Activated CD8-positive, alpha-beta T cell treated with anti-CD3 and anti-CD28 coated beads, Interleukin-2, amount 10 ng/mL, durations not matched to agents 7 days and 5 days (primary cell): ENCODE data around the gene VAMP1. TPM values are rescaled to one million over a fixed set of nuclear protein-coding genes. Genes with fewer than 3 reads are reported as not detected.

Source experiments
- ATAC-seq: fragments of 150-1000 bp; cut with Tn5 transposase; one replicate; pipeline ENCODE4 v1.10.0; 2021; ENCODE audit warnings: moderate library complexity
- CTCF ChIA-PET: fragments of 350-600 bp; sonication (Branson Sonifier 250); formaldehyde crosslinking; loops from one replicate; lab custom pipeline; 2021; ENCODE audit warnings: antibody characterized with exemption; lab: Charles Lee
- POLR2A ChIA-PET: fragments of 350-600 bp; sonication (Branson Sonifier 250); formaldehyde crosslinking; loops from one replicate; lab custom pipeline; 2021; ENCODE audit warnings: antibody characterized with exemption; lab: Charles Lee
- DNase-seq: peaks from one replicate; pipeline ENCODE4 v3.0.0-alpha.2; 2020
- H3K27ac Mint-ChIP-seq: one replicate; pipeline ENCODE4 v1.8.0; 2021; ENCODE audit warnings: mild to moderate bottlenecking, mixed read lengths
- H3K27me3 Mint-ChIP-seq: one replicate; pipeline ENCODE4 v1.8.0; 2021; ENCODE audit warnings: low read depth, mixed read lengths
- H3K36me3 Mint-ChIP-seq: one replicate; pipeline ENCODE4 v1.8.0; 2021; ENCODE audit warnings: low read depth, mixed read lengths
- H3K4me1 Mint-ChIP-seq: one replicate; pipeline ENCODE4 v1.8.0; 2021; ENCODE audit warnings: low read depth, mixed read lengths
- H3K4me3 Mint-ChIP-seq: one replicate; pipeline ENCODE4 v1.8.0; 2021; ENCODE audit warnings: mild to moderate bottlenecking, mixed read lengths
- H3K9me3 Mint-ChIP-seq: one replicate; pipeline ENCODE4 v1.8.0; 2022; ENCODE audit warnings: mixed read lengths; ENCODE audit not compliant: insufficient read depth
- total RNA-seq, 2 experiments: library from RNA; stranded (reverse); gene quantifications; one replicate each; pipeline ENCODE4 v1.2.3, GENCODE V29; 2021

VAMP1 gene
- total RNA-seq, 2 experiments from 2014 or later: 46.6 to 48.9 TPM

- H3K27me3 Mint-ChIP-seq: no peaks in the 10 kb centered on the region
- DNase-seq (peak; percentile 62), ATAC-seq (peak; percentile 36)
- peaks cover 93% of the 10 kb centered on the region for H3K4me1 Mint-ChIP-seq
- no peaks in the 10 kb centered on the region for H3K9me3 Mint-ChIP-seq
- CTCF ChIA-PET: interaction anchor here (0.6 to 10.9 kb wide), 12 partner anchors 9 to 183 kb away, joined by 3 to 288 read pairs (median 10); partner anchors contain the start of genes CD27, TAPBPL and VAMP1
- H3K27ac Mint-ChIP-seq: peak overlapping the region; percentile 99
- peak overlapping the region; percentile 71 for H3K4me3 Mint-ChIP-seq
- H3K36me3 Mint-ChIP-seq: peaks cover 92% of the 10 kb centered on the region
- POLR2A ChIA-PET: interaction anchor here (0.7 to 8.0 kb wide), 14 partner anchors 8 to 126 kb away, joined by 3 to 103 read pairs (median 20); partner anchors contain the start of genes CD27, GAPDH, MRPL51 and TAPBPL
Observed at GRCh38 chr12:6462234-6462995, 8.1 kb downstream of the VAMP1 start.

- CTCF ChIA-PET: interaction anchor here (0.6 to 10.9 kb wide), 13 partner anchors 9 to 183 kb away, joined by 3 to 288 read pairs (median 4); partner anchors contain the start of genes CD27, MRPL51, TAPBPL and VAMP1
- Mint-ChIP-seq H3K27ac (peak overlapping the region; percentile 99), H3K9me3 (no peaks in the 10 kb centered on the region), H3K4me3 (peak overlapping the region; percentile 71), H3K4me1 (peaks cover 92% of the 10 kb centered on the region), H3K27me3 (no peaks in the 10 kb centered on the region), H3K36me3 (peaks cover 91% of the 10 kb centered on the region)
- ATAC-seq (peak; percentile 79), DNase-seq (peak; percentile 95)
- POLR2A ChIA-PET: interaction anchor here (0.9 to 8.0 kb wide), 15 partner anchors 9 to 125 kb away, joined by 3 to 103 read pairs (median 19); partner anchors contain the start of genes CD27, GAPDH, MRPL51 and TAPBPL
Observed at GRCh38 chr12:6461401-6462233, 8.9 kb downstream of the VAMP1 start.

GRCh38 chr12:6460751-6461371, 9.6 kb downstream of the VAMP1 start:
- Mint-ChIP-seq H3K27ac (peak overlapping the region; percentile 99), H3K9me3 (no peaks in the 10 kb centered on the region), H3K4me1 (peaks cover 87% of the 10 kb centered on the region), H3K27me3 (no peaks in the 10 kb centered on the region), H3K36me3 (peaks cover 91% of the 10 kb centered on the region), H3K4me3 (peak overlapping the region; percentile 71)
- DNase-seq: peak; percentile 52
- POLR2A ChIA-PET: interaction anchor here (0.8 to 8.0 kb wide), 13 partner anchors 9 to 124 kb away, joined by 3 to 103 read pairs (median 20); partner anchors contain the start of genes CD27, GAPDH, MRPL51 and TAPBPL
- peak; percentile 35 for ATAC-seq
- CTCF ChIA-PET: interaction anchor here (1.0 to 10.9 kb wide), 10 partner anchors 9 to 182 kb away, joined by 3 to 288 read pairs (median 5); partner anchors contain the start of genes CD27, TAPBPL and VAMP1

GRCh38 chr12:6459004-6459337, 11.5 kb downstream of the VAMP1 start:
- Mint-ChIP-seq H3K27me3 (no peaks in the 10 kb centered on the region), H3K4me1 (peaks cover 87% of the 10 kb centered on the region), H3K9me3 (no peaks in the 10 kb centered on the region), H3K36me3 (peaks cover 91% of the 10 kb centered on the region), H3K4me3 (peak overlapping the region; percentile 1), H3K27ac (peak overlapping the region; percentile 69)
- CTCF ChIA-PET: interaction anchor here (1.0 to 10.9 kb wide), 4 partner anchors 14 to 136 kb away, joined by 3 to 288 read pairs (median 29); partner anchors contain the start of gene CD27
- ATAC-seq (no peak), DNase-seq (no peak)
- POLR2A ChIA-PET: interaction anchor here (0.7 to 8.0 kb wide), 6 partner anchors 9 to 76 kb away, joined by 3 to 91 read pairs (median 19); partner anchors contain the start of genes CD27, GAPDH and VAMP1

- no peaks in the 10 kb centered on the region for H3K27me3 Mint-ChIP-seq
- DNase-seq: no peak
- peak overlapping the region; percentile 69 for H3K27ac Mint-ChIP-seq
- no peaks in the 10 kb centered on the region for H3K9me3 Mint-ChIP-seq
- H3K36me3 Mint-ChIP-seq: peaks cover 91% of the 10 kb centered on the region
- CTCF ChIA-PET: interaction anchor here (1.0 to 10.9 kb wide), 4 partner anchors 14 to 135 kb away, joined by 3 to 288 read pairs (median 29); partner anchors contain the start of gene CD27
- POLR2A ChIA-PET: interaction anchor here (0.7 to 8.0 kb wide), 5 partner anchors 9 to 32 kb away, joined by 3 to 91 read pairs (median 15); partner anchors contain the start of genes CD27 and VAMP1
- H3K4me1 Mint-ChIP-seq: peaks cover 87% of the 10 kb centered on the region
- ATAC-seq: no peak
- H3K4me3 Mint-ChIP-seq: peak overlapping the region; percentile 9
Observed at GRCh38 chr12:6458281-6459003, 12.0 kb downstream of the VAMP1 start.

GRCh38 chr12:6457220-6457945, 13.1 kb downstream of the VAMP1 start:
- Mint-ChIP-seq H3K4me3 (no peak overlapping the region), H3K9me3 (no peaks in the 10 kb centered on the region), H3K27ac (peak overlapping the region; percentile 57), H3K27me3 (no peaks in the 10 kb centered on the region), H3K4me1 (peaks cover 85% of the 10 kb centered on the region), H3K36me3 (peaks cover 91% of the 10 kb centered on the region)
- CTCF ChIA-PET: interaction anchor here (0.8 to 10.9 kb wide), 7 partner anchors 8 to 80 kb away, joined by 3 to 288 read pairs (median 4); no protein-coding TSS in a partner anchor
- no peak for DNase-seq
- no peak for ATAC-seq
- POLR2A ChIA-PET: interaction anchor here (0.9 to 8.0 kb wide), 6 partner anchors 8 to 78 kb away, joined by 3 to 91 read pairs (median 8); partner anchors contain the start of gene CD27

GRCh38 chr12:6452944-6453630, 17.4 kb downstream of the VAMP1 start:
- peaks cover 84% of the 10 kb centered on the region for H3K36me3 Mint-ChIP-seq
- ChIA-PET CTCF (interaction anchor here (0.7 to 4.1 kb wide), 10 partner anchors 8 to 127 kb away, joined by 3 to 52 read pairs (median 8); partner anchors contain the start of gene VAMP1), POLR2A (interaction anchor here (0.7 to 5.3 kb wide), 8 partner anchors 9 to 79 kb away, joined by 3 to 103 read pairs (median 30); partner anchors contain the start of gene VAMP1)
- peak; percentile 60 for DNase-seq
- no peaks in the 10 kb centered on the region for H3K27me3 Mint-ChIP-seq
- H3K9me3 Mint-ChIP-seq: no peaks in the 10 kb centered on the region
- peaks cover 76% of the 10 kb centered on the region for H3K4me1 Mint-ChIP-seq
- H3K4me3 Mint-ChIP-seq: peak overlapping the region; percentile 99
- ATAC-seq: peak; percentile 21
- peak overlapping the region; percentile 99 for H3K27ac Mint-ChIP-seq

GRCh38 chr12:6452245-6452943, 18.1 kb downstream of the VAMP1 start:
- Mint-ChIP-seq H3K36me3 (peaks cover 85% of the 10 kb centered on the region), H3K4me1 (peaks cover 77% of the 10 kb centered on the region), H3K4me3 (peak overlapping the region; percentile 99), H3K9me3 (no peaks in the 10 kb centered on the region), H3K27ac (peak overlapping the region; percentile 99), H3K27me3 (no peaks in the 10 kb centered on the region)
- POLR2A ChIA-PET: interaction anchor here (0.7 to 5.3 kb wide), 13 partner anchors 9 to 117 kb away, joined by 3 to 103 read pairs (median 7); partner anchors contain the start of genes MRPL51 and VAMP1
- DNase-seq (peak; percentile 51), ATAC-seq (peak; percentile 2)
- CTCF ChIA-PET: interaction anchor here (0.7 to 4.1 kb wide), 13 partner anchors 9 to 126 kb away, joined by 3 to 52 read pairs (median 5); partner anchors contain the start of genes MRPL51 and VAMP1
